Measurements from ENCODE around the gene SDK1.

Gene SDK1

DNA sequence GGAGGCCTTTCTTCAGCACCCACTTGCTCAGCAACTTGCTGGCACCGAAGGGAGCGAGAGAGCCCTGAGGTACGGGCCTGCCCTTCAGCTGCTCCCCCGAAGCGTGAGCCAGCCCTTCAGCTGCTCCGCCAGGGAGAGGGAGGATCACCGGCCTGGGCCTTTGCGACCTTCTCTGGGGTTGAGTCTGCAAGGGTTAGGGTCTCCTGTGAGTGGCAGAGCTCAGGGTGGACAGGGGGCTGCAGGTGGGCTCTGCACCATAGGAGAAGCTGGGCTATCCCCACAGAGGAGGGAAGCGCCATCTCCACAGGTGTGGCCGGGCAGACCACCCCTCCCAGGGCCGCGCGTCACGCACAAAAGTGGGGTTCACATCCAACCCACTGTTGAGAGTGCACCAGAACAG is 890.5 kb downstream of the SDK1 start:
- no peak for TF ChIP-seq EZH2phosphoT487 (IDR thresholded peaks at IDR 0.05; ENCODE audit: borderline replicate concordance, low read length)
- TF ChIP-seq, protein P1, sequence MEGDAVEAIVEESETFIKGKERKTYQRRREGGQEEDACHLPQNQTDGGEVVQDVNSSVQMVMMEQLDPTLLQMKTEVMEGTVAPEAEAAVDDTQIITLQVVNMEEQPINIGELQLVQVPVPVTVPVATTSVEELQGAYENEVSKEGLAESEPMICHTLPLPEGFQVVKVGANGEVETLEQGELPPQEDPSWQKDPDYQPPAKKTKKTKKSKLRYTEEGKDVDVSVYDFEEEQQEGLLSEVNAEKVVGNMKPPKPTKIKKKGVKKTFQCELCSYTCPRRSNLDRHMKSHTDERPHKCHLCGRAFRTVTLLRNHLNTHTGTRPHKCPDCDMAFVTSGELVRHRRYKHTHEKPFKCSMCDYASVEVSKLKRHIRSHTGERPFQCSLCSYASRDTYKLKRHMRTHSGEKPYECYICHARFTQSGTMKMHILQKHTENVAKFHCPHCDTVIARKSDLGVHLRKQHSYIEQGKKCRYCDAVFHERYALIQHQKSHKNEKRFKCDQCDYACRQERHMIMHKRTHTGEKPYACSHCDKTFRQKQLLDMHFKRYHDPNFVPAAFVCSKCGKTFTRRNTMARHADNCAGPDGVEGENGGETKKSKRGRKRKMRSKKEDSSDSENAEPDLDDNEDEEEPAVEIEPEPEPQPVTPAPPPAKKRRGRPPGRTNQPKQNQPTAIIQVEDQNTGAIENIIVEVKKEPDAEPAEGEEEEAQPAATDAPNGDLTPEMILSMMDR (IDR thresholded peaks at IDR 0.05; ENCODE audit: low read depth, low read length, poor library complexity, severe bottlenecking), result no peak
- H3K27me3 ChIP-seq (ENCODE audit: control insufficient read depth, low read length), result no peaks in the 10 kb centered on the region

DNA sequence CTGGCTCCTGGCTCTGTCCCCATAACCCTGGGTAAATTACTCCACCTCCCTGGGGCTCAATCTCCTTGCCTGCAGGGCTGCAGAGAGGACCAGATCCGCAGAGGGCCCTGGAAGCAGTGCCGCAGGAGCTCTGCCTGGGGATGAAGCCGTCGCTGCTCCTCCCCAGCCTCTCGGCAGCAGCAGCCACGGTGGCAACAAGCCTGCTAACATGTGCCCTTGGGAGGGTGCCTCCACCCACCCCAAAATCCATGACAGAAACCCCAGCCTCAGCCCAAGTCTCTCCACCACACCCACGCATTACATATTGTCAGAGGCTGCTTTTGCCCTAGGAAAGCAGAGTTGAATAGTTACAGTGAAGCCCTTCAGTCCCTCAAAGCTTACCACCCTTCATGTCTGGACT is 894.6 kb downstream of the SDK1 start:
- no peaks in the 10 kb centered on the region for H3K4me1 ChIP-seq (ENCODE audit: control insufficient read depth, low read length)
- TF ChIP-seq EZH2phosphoT487 (IDR thresholded peaks at IDR 0.05; ENCODE audit: borderline replicate concordance, low read length), result no peak
- TF ChIP-seq, protein P1 (IDR thresholded peaks at IDR 0.05; ENCODE audit: low read depth, low read length, poor library complexity, severe bottlenecking), result no peak
- no peak overlapping the region for H3K4me3 ChIP-seq (ENCODE audit: low read length)
- H3F3A ChIP-seq (ENCODE audit: control insufficient read depth, insufficient read depth), result no peaks in the 10 kb centered on the region
- no peak overlapping the region for H3K4me2 ChIP-seq (ENCODE audit: low read length)
- H3K79me2 ChIP-seq (ENCODE audit: control insufficient read depth, low read length), result no peaks in the 10 kb centered on the region
- no peaks in the 10 kb centered on the region for H4K20me1 ChIP-seq (ENCODE audit: control insufficient read depth, insufficient read depth, low read depth, low read length)
- H3K9me3 ChIP-seq (ENCODE audit: control insufficient read depth, insufficient read depth, low read length), result peaks cover 9% of the 10 kb centered on the region; the same call in 1 of the 2 replicates
- no peak overlapping the region for H3K27ac ChIP-seq (ENCODE audit: low read depth, low read length)
- no peaks in the 10 kb centered on the region for H3K9me2 ChIP-seq (replicated peaks; ENCODE audit: control insufficient read depth, low read length)
- H3K27me3 ChIP-seq (ENCODE audit: control insufficient read depth, low read length), result no peaks in the 10 kb centered on the region
- no peaks in the 10 kb centered on the region for H3K36me3 ChIP-seq (ENCODE audit: control insufficient read depth, low read length)

More for the DNA sequence above, 890.5 kb downstream of the SDK1 start:
- Histone ChIP-seq H3K79me2 (ENCODE audit: control insufficient read depth, low read length) (no peaks in the 10 kb centered on the region), H3K4me3 (ENCODE audit: low read length) (no peak overlapping the region), H3K4me1 (ENCODE audit: control insufficient read depth, low read length) (no peaks in the 10 kb centered on the region), H4K20me1 (ENCODE audit: control insufficient read depth, insufficient read depth, low read depth, low read length) (no peaks in the 10 kb centered on the region), H3K36me3 (ENCODE audit: control insufficient read depth, low read length) (no peaks in the 10 kb centered on the region), H3K9me3 (ENCODE audit: control insufficient read depth, insufficient read depth, low read length) (peaks cover 23% of the 10 kb centered on the region), H3K4me2 (ENCODE audit: low read length) (no peak overlapping the region), H3F3A (ENCODE audit: control insufficient read depth, insufficient read depth) (no peaks in the 10 kb centered on the region), H3K9me2 (replicated peaks; ENCODE audit: control insufficient read depth, low read length) (no peaks in the 10 kb centered on the region), H3K27ac (ENCODE audit: low read depth, low read length) (no peak overlapping the region)

DNA sequence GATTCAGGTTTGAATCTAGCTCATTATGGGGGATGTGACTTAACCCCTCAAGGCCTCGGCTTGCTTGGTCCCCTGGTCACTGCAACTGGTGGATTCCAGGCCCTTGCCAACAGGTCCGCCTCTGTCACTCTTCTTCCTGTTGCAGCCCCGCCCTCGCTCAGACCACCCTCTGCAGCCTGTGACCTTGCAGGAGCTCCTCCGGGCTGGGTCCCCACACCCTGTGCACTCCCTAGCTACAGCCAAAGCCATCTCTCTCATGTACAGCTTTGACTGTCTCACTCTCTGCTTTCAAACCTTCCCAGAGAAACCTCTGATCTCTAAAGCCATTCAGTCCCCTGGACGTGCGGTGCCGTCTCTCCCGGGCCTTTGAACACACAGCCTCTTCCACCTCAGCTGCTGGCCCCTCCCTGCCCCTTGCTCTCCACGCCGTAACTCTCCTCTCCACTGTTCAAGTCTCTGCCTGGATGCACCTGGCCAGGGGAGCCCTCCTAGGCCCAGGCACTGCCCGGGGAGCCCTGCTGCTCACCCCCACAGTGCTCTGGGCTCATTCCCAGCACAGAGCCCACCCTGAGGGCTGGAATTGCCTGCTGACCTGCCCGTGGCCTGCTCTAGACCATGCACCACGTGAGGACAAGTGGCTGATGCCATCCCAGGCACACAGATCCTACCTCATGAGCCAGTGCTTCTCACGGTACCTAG is 895.2 kb downstream of the SDK1 start:
- no peaks in the 10 kb centered on the region for H3K27me3 ChIP-seq (ENCODE audit: control insufficient read depth, low read length)
- H3F3A ChIP-seq (ENCODE audit: control insufficient read depth, insufficient read depth), result no peaks in the 10 kb centered on the region
- H3K4me1 ChIP-seq (ENCODE audit: control insufficient read depth, low read length), result no peaks in the 10 kb centered on the region
- no peaks in the 10 kb centered on the region for H3K9me2 ChIP-seq (replicated peaks; ENCODE audit: control insufficient read depth, low read length)
- no peaks in the 10 kb centered on the region for H4K20me1 ChIP-seq (ENCODE audit: control insufficient read depth, insufficient read depth, low read depth, low read length)
- H3K79me2 ChIP-seq (ENCODE audit: control insufficient read depth, low read length), result no peaks in the 10 kb centered on the region
- H3K4me3 ChIP-seq (ENCODE audit: low read length), result no peak overlapping the region
- H3K36me3 ChIP-seq (ENCODE audit: control insufficient read depth, low read length), result no peaks in the 10 kb centered on the region
- TF ChIP-seq, protein P1 (IDR thresholded peaks at IDR 0.05; ENCODE audit: low read depth, low read length, poor library complexity, severe bottlenecking), result no peak
- TF ChIP-seq EZH2phosphoT487 (IDR thresholded peaks at IDR 0.05; ENCODE audit: borderline replicate concordance, low read length), result no peak
- H3K4me2 ChIP-seq (ENCODE audit: low read length), result no peak overlapping the region
- H3K9me3 ChIP-seq (ENCODE audit: control insufficient read depth, insufficient read depth, low read length), result peaks cover 6% of the 10 kb centered on the region; the same call in 1 of the 2 replicates
- no peak overlapping the region for H3K27ac ChIP-seq (ENCODE audit: low read depth, low read length)

All from DOHH2 (cell line).